Stomach (tissue), 9 donors: ENCODE data around the gene TMEM205. TPM values are rescaled to one million over a fixed set of nuclear protein-coding genes. Genes with fewer than 3 reads are reported as not detected.

ENCODE experiments used
- DNase-seq, 2 donors: peaks; one replicate each; pipeline versions ENCODE4 v3.0.0 to v3.0.0-alpha.2; 2013 to 2019
- H3K27ac ChIP-seq, 5 donors: fragments of 200-600 bp in 4 of 5; sonication (generic) in 4 of 5; one replicate each; pipeline ENCODE4 v1.5.1; 2013 to 2019; ENCODE audit warnings: mild to moderate bottlenecking in 1 of 5, moderate library complexity in 1 of 5
- H3K27me3 ChIP-seq, 3 donors: fragments of 200-600 bp; sonication (generic); one replicate each; pipeline ENCODE4 v1.5.1; 2017 to 2019; ENCODE audit warnings: mixed run types in 1 of 3
- H3K36me3 ChIP-seq, 4 donors: fragments of 200-600 bp; sonication (generic); 1 replicate in 3 of 4; 2 replicates in 1 of 4; pipeline ENCODE4 v1.5.1; 2016 to 2019
- H3K4me1 ChIP-seq, 4 donors: fragments of 200-600 bp; sonication (generic); one replicate each; pipeline ENCODE4 v1.5.1; 2016 to 2019
- H3K4me3 ChIP-seq, 4 donors: fragments of 200-600 bp; sonication (generic) in 3 of 4; one replicate each; pipeline ENCODE4 v1.5.1; 2016 to 2019; ENCODE audit warnings: mild to moderate bottlenecking in 1 of 4
- H3K9me3 ChIP-seq, 4 donors: fragments of 200-600 bp; sonication (generic); one replicate each; pipeline ENCODE4 v1.5.1; 2016 to 2019
- CTCF ChIP-seq, 7 experiments: fragments of 450-650 bp in 4 of 7; fragments of 200-600 bp in 3 of 7; sonication (generic) in 3 of 7; IDR thresholded peaks; one replicate each; pipeline ENCODE4 v1.5.1; 2016 to 2019; ENCODE audit warnings: antibody characterized with exemption in 7 of 7, control low read depth in 2 of 7, mild to moderate bottlenecking in 1 of 7
- EP300 ChIP-seq: sonication (generic); formaldehyde crosslinking; IDR thresholded peaks from one replicate; pipeline ENCODE4 v1.6.1; 2017; ENCODE audit warnings: antibody characterized with exemption
- POLR2A ChIP-seq, 4 donors: fragments of 450-650 bp; IDR thresholded peaks; one replicate each; pipeline ENCODE4 v1.6.1; 2016; ENCODE audit warnings: antibody characterized with exemption in 4 of 4, control low read depth in 2 of 4, mild to moderate bottlenecking in 1 of 4, moderate library complexity in 1 of 4
- POLR2AphosphoS5 ChIP-seq, 3 donors: sonication (generic); formaldehyde crosslinking; IDR thresholded peaks; one replicate each; pipeline ENCODE4 v1.6.1; 2016; ENCODE audit warnings: antibody characterized with exemption in 3 of 3
- WGBS, 5 donors: extraction: QIAGEN DNeasy Blood & Tissue Kit in 3 of 5; methylation state at CpG; one replicate each; pipeline versions ENCODE4 v1.1.5 to v1.1.7; 2013 to 2018; 5-methylcytosine and 5-hydroxymethylcytosine counted together
- intact Hi-C: fragments of 100-400 bp; cut with DNase I; formaldehyde crosslinking; loops from one replicate; pipeline ENCODE4 v1.15.1; 2023; ENCODE audit warnings: low total_unique reads
- polyA plus RNA-seq, 3 donors: library from polyadenylated mRNA; stranded (reverse); fragments of 200-250 nt; gene quantifications; one replicate each; pipeline ENCODE4 v1.2.3, GENCODE V29; 2013
- total RNA-seq, 5 donors: library from RNA; depleted of rRNA; stranded (reverse); fragments of >200 nt; gene quantifications; one replicate each; pipeline versions ENCODE4 v1.1.0 to v1.2.3, GENCODE V29; 2014 to 2016
- donor health status: healthy with polysubstance abuse.
- donor health status: Bipolar disorder and iron deficiency.
- donor health status: healthy.

Gene TMEM205
- total and polyA plus RNA-seq, 8 donors, result 5.8 to 169 (median 66.5) TPM

- no peak for DNase-seq
- H3K27me3 ChIP-seq, result no peaks in the 10 kb centered on the region
- no peak overlapping the region for H3K27ac ChIP-seq
- H3K36me3 ChIP-seq, result peaks cover 12 to 81% (median 72%) of the 10 kb centered on the region in 4 donors
- H3K4me3 ChIP-seq, result no peak overlapping the region
- intact Hi-C loops, result no loop called here
- 81 to 88% (median 84%) methylated on average over 2 of the region's 2 CpGs for WGBS, 5 donors
- no peak for TF ChIP-seq EP300
- no peak for TF ChIP-seq POLR2AphosphoS5 (IDR thresholded peaks at IDR 0.05)
- no peak for TF ChIP-seq CTCF (IDR thresholded peaks at IDR 0.05)
- TF ChIP-seq POLR2A (IDR thresholded peaks at IDR 0.05), result no peak
- no peaks in the 10 kb centered on the region for H3K9me3 ChIP-seq
- H3K4me1 ChIP-seq, result no peaks in the 10 kb centered on the region
Observed at GRCh38 chr19:11367528-11367927, 21.5 kb upstream of the TMEM205 start.

DNA sequence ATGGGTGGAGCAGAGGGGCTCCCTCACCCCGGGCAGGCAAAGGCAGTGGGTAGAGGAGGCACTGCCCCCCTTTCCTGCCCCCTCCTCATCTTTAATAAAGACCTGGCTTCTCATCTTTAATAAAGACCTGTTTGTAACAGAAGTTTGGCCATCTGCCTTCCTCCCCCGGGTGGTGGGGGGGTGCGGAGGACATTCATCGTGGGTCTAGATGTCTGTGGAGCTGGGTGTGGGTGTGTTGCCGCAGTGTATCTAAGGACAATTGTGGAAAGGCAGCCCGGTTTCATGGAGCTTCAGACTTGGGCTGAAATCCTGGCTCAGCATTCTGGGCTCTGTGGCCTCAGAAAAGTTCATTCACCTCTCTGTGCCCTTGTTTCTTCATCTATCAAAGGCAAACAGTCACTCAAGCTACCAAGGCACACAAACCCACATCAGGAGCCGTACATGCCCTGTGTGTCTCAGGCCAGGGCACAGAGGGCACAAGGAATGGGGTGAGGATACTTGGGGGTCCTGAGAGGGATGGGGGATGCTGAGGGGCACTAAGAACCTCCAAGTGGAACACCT lies 19.6 kb upstream of the TMEM205 start:
- Histone ChIP-seq H3K27me3 (no peaks in the 10 kb centered on the region), H3K9me3 (no peaks in the 10 kb centered on the region), H3K36me3 (peaks cover 12 to 94% (median 82%) of the 10 kb centered on the region in 4 donors), H3K27ac (no peak overlapping the region), H3K4me3 (no peak overlapping the region), H3K4me1 (peaks cover 0 to 13% (median 11%) of the 10 kb centered on the region in 4 donors)
- DNase-seq, result no peak
- 60 to 81% (median 75%) methylated on average over 7 of the region's 7 CpGs for WGBS, 5 donors
- intact Hi-C loops, result no loop called here
- TF ChIP-seq CTCF (IDR thresholded peaks at IDR 0.05), result no peak
- no peak for TF ChIP-seq EP300
- TF ChIP-seq POLR2A (IDR thresholded peaks at IDR 0.05), result no peak
- TF ChIP-seq POLR2AphosphoS5 (IDR thresholded peaks at IDR 0.05), result no peak

DNA sequence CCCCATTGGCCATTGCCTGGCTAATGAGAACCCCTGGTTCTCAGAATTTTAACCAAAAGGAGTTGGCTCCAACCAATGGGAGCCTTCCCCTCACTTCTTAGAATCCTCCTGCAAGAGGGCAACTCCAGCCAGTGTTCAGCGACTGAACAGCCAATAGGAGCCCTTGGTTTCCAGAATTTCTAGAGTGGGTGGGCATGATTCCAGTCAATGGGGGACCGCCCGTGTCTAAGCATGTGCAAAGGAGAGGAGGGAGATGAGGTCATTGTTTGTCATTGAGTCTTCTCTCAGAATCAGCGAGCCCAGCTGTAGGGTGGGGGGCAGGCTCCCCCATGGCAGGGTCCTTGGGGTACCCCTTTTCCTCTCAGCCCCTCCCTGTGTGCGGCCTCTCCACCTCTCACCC lies 18.9 kb upstream of the TMEM205 start:
- DNase-seq, result peak in 1 of 2 donors; percentile 31
- no peak overlapping the region for H3K4me3 ChIP-seq
- peaks cover 0 to 14% (median 12%) of the 10 kb centered on the region in 4 donors for H3K4me1 ChIP-seq
- no peak overlapping the region for H3K27ac ChIP-seq
- TF ChIP-seq POLR2AphosphoS5 (IDR thresholded peaks at IDR 0.05) (no peak), CTCF (IDR thresholded peaks at IDR 0.05) (no peak), EP300 (no peak), POLR2A (IDR thresholded peaks at IDR 0.05) (no peak)
- no peaks in the 10 kb centered on the region for H3K9me3 ChIP-seq
- intact Hi-C loops, result no loop called here
- 74 to 88% (median 84%) methylated on average over 5 of the region's 5 CpGs for WGBS, 5 donors
- peaks cover 12 to 94% (median 82%) of the 10 kb centered on the region in 4 donors for H3K36me3 ChIP-seq
- H3K27me3 ChIP-seq, result no peaks in the 10 kb centered on the region

DNA sequence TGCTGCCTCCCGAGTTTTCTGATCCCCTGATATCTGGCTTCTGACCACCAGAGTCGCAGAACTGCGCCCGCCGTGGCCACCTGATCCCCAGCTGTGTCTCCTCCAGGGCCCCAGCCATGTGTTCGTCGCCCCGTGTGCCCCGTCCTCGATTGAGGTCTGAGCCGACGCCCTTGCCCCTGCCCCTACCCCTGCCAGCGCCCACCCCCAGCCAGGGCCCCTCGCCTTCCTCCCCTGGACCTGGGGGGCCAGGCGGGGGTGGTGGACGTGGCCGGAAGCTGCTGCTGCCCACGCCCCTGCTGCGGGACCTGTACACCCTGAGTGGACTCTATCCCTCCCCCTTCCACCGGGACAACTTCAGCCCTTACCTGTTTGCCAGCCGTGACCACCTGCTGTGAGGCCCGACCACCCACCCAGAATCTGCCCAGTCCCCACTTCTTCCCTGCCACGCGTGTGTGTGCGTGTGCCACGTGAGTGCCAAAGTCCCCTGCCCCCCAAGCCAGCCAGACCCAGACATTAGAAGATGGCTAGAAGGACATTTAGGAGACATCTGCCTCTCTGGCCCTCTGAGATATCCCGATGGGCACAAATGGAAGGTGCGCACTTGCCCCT lies 18.3 kb upstream of the TMEM205 start:
- Histone ChIP-seq H3K27ac (no peak overlapping the region), H3K36me3 (peaks cover 12 to 94% (median 83%) of the 10 kb centered on the region in 4 donors), H3K4me3 (no peak overlapping the region), H3K4me1 (peaks cover 0 to 14% (median 12%) of the 10 kb centered on the region in 4 donors), H3K27me3 (no peaks in the 10 kb centered on the region), H3K9me3 (no peaks in the 10 kb centered on the region)
- DNase-seq, result peak in 1 of 2 donors; percentile 2
- WGBS, 5 donors, result 89 to 93% (median 90%) methylated on average over 18 to 28 of the region's 28 CpGs
- TF ChIP-seq EP300, result no peak
- TF ChIP-seq POLR2AphosphoS5 (IDR thresholded peaks at IDR 0.05), result no peak
- TF ChIP-seq POLR2A (IDR thresholded peaks at IDR 0.05), result no peak
- TF ChIP-seq CTCF (IDR thresholded peaks at IDR 0.05), result no peak
- intact Hi-C loops, result no loop called here
